Measurements from ENCODE around the gene PDHB. TPM values are rescaled to one million over a fixed set of nuclear protein-coding genes. Genes with fewer than 3 reads are reported as not detected.
A peak's percentile ranks its signal among the peaks of the same experiment; 100 is the strongest.
"Not testable (repeated sequence)": the region's sequence is repeated elsewhere in the genome, so short reads cannot be mapped to it uniquely, and the experiment has no call there.

Gene PDHB
- polyA plus RNA-seq, 3 donors, result 123 to 130 (median 128) TPM

GRCh38 chr3:58440996-58441355 lies 7.3 kb upstream of the PDHB start:
- not testable (repeated sequence) for DNase-seq (ENCODE audit: low read depth in 3 of 3, low spot score in 2 of 3)

GRCh38 chr3:58437276-58437675 lies 3.6 kb upstream of the PDHB start:
- DNase-seq (ENCODE audit: low read depth in 3 of 3, low spot score in 2 of 3), result not testable (repeated sequence)

GRCh38 chr3:58434990-58435389 lies 1.4 kb upstream of the PDHB start:
- DNase-seq (ENCODE audit: low read depth in 3 of 3, low spot score in 2 of 3), result no peak

- DNase-seq (ENCODE audit: low read depth in 3 of 3, low spot score in 2 of 3), result no peak
Observed at GRCh38 chr3:58434511-58434910, 879 bp upstream of the PDHB start.

GRCh38 chr3:58434168-58434504 lies 504 bp upstream of the PDHB start:
- no peak for DNase-seq (ENCODE audit: low read depth in 3 of 3, low spot score in 2 of 3)

- no peak for DNase-seq (ENCODE audit: low read depth in 3 of 3, low spot score in 2 of 3)
Observed at GRCh38 chr3:58432905-58433304, 727 bp downstream of the PDHB start.

- no peak for DNase-seq (ENCODE audit: low read depth in 3 of 3, low spot score in 2 of 3)
Observed at GRCh38 chr3:58429657-58430056, 4.0 kb downstream of the PDHB start.

GRCh38 chr3:58427661-58428361 lies 5.8 kb downstream of the PDHB start:
- no peak for DNase-seq (ENCODE audit: low read depth in 3 of 3, low spot score in 2 of 3)

- DNase-seq (ENCODE audit: low read depth in 3 of 3, low spot score in 2 of 3), result no peak
Observed at GRCh38 chr3:58425782-58426181, 7.8 kb downstream of the PDHB start.

GRCh38 chr3:58424613-58425012 lies 9.0 kb downstream of the PDHB start:
- no peak for DNase-seq (ENCODE audit: low read depth in 3 of 3, low spot score in 2 of 3)

GRCh38 chr3:58422756-58423325 lies 10.8 kb downstream of the PDHB start:
- DNase-seq (ENCODE audit: low read depth in 3 of 3, low spot score in 2 of 3), result no peak

GRCh38 chr3:58421004-58421403 lies 12.6 kb downstream of the PDHB start:
- DNase-seq (ENCODE audit: low read depth in 3 of 3, low spot score in 2 of 3), result no peak

GRCh38 chr3:58419780-58420507 lies 13.7 kb downstream of the PDHB start:
- no peak for DNase-seq (ENCODE audit: low read depth in 3 of 3, low spot score in 2 of 3)

- no peak for DNase-seq (ENCODE audit: low read depth in 3 of 3, low spot score in 2 of 3)
Observed at GRCh38 chr3:58418227-58418626, 15.4 kb downstream of the PDHB start.

GRCh38 chr3:58417075-58417474 lies 16.6 kb downstream of the PDHB start:
- no peak for DNase-seq (ENCODE audit: low read depth in 3 of 3, low spot score in 2 of 3)

GRCh38 chr3:58416191-58416590 lies 17.4 kb downstream of the PDHB start:
- no peak for DNase-seq (ENCODE audit: low read depth in 3 of 3, low spot score in 2 of 3)

- DNase-seq (ENCODE audit: low read depth in 3 of 3, low spot score in 2 of 3), result peak in 1 of 3 donors; percentile 29
Observed at GRCh38 chr3:58414538-58415197, 19.0 kb downstream of the PDHB start.

GRCh38 chr3:58411851-58412830 lies 21.5 kb downstream of the PDHB start:
- no peak for DNase-seq (ENCODE audit: low read depth in 3 of 3, low spot score in 2 of 3)

GRCh38 chr3:58411036-58411435 lies 22.6 kb downstream of the PDHB start:
- no peak for DNase-seq (ENCODE audit: low read depth in 3 of 3, low spot score in 2 of 3)

- no peak for DNase-seq (ENCODE audit: low read depth in 3 of 3, low spot score in 2 of 3)
Observed at GRCh38 chr3:58409663-58410062, 24.0 kb downstream of the PDHB start.
